Measurements from ENCODE around the gene CAB39L. TPM values are rescaled to one million over a fixed set of nuclear protein-coding genes. Genes with fewer than 3 reads are reported as not detected.

The CAB39L gene
- 3.8 and 4.7 TPM in 2 replicates for total RNA-seq

GRCh38 chr13:49443704-49444523, at the start of gene CAB39L, which contains the start of gene SETDB2:
Gene CAB39L, minus strand, starts transcription at chr13:49444064. Its CDS starts 61,154 bp downstream, at chr13:49382910.
Gene SETDB2, plus strand, starts transcription at chr13:49444274. Its CDS starts 7,620 bp downstream, at chr13:49451894.
- intact Hi-C loops (cut with micrococcal nuclease) = loop anchor here (1.0 to 10.0 kb wide), 23 partner anchors 10 to 1448 kb away; partner anchors contain the start of genes CDADC1, EBPL, NUDT15 and PHF11

GRCh38 chr13:49488563-49488962, 44.7 kb upstream of the CAB39L start:
- intact Hi-C loops (cut with micrococcal nuclease) = no loop called here

GRCh38 chr13:49481788-49482187, 37.9 kb upstream of the CAB39L start:
- intact Hi-C loops (cut with micrococcal nuclease) = no loop called here

- intact Hi-C loops (cut with micrococcal nuclease) = no loop called here
Observed at GRCh38 chr13:49476529-49476928, 32.7 kb upstream of the CAB39L start.

- intact Hi-C loops (cut with micrococcal nuclease) = no loop called here
Observed at GRCh38 chr13:49472186-49472585, 28.3 kb upstream of the CAB39L start.

GRCh38 chr13:49466292-49466838, 22.5 kb upstream of the CAB39L start:
- intact Hi-C loops (cut with micrococcal nuclease) = no loop called here

GRCh38 chr13:49464621-49465325, 20.9 kb upstream of the CAB39L start:
- intact Hi-C loops (cut with micrococcal nuclease) = no loop called here

- intact Hi-C loops (cut with micrococcal nuclease) = no loop called here
Observed at GRCh38 chr13:49464085-49464484, 20.2 kb upstream of the CAB39L start.

- intact Hi-C loops (cut with micrococcal nuclease) = no loop called here
Observed at GRCh38 chr13:49459580-49459979, 15.7 kb upstream of the CAB39L start.

- intact Hi-C loops (cut with micrococcal nuclease) = no loop called here
Observed at GRCh38 chr13:49457221-49457620, 13.4 kb upstream of the CAB39L start.

GRCh38 chr13:49456156-49456555, 12.3 kb upstream of the CAB39L start:
- intact Hi-C loops (cut with micrococcal nuclease) = no loop called here

- intact Hi-C loops (cut with micrococcal nuclease) = no loop called here
Observed at GRCh38 chr13:49455007-49455398, 11.1 kb upstream of the CAB39L start.

- intact Hi-C loops (cut with micrococcal nuclease) = loop anchor here (1.0 to 5.0 kb wide), 2 partner anchors 10 to 962 kb away; partner anchors contain the start of genes CAB39L and SETDB2
Observed at GRCh38 chr13:49454388-49455006, 10.6 kb upstream of the CAB39L start.

GRCh38 chr13:49453465-49453864, 9.6 kb upstream of the CAB39L start:
- intact Hi-C loops (cut with micrococcal nuclease) = loop anchor here (5.0 kb wide), 1 partner anchor 961 kb away; no protein-coding TSS in a partner anchor

- intact Hi-C loops (cut with micrococcal nuclease) = loop anchor here (5.0 kb wide), 1 partner anchor 961 kb away; no protein-coding TSS in a partner anchor
Observed at GRCh38 chr13:49452725-49453457, 9.0 kb upstream of the CAB39L start.

GRCh38 chr13:49450105-49450819, 6.4 kb upstream of the CAB39L start:
- intact Hi-C loops (cut with micrococcal nuclease) = loop anchor here (5.0 kb wide), 1 partner anchor 958 kb away; no protein-coding TSS in a partner anchor

- intact Hi-C loops (cut with micrococcal nuclease) = loop anchor here (10.0 kb wide), 2 partner anchors 564 to 796 kb away; no protein-coding TSS in a partner anchor
Observed at GRCh38 chr13:49448753-49449152, 4.9 kb upstream of the CAB39L start.

- intact Hi-C loops (cut with micrococcal nuclease) = loop anchor here (10.0 kb wide), 2 partner anchors 562 to 798 kb away; no protein-coding TSS in a partner anchor
Observed at GRCh38 chr13:49446473-49446872, 2.6 kb upstream of the CAB39L start.

Measured in T-helper 1 cell treated with Interleukin-12 subunit alpha and Interleukin-12 subunit beta and Interleukin-4 antibody, amounts not matched to agents 30 ng/mL and 1 ng/mL, for 36 hours (primary cell).